BJ (cell line): ENCODE data around the gene LUZP2. TPM values are rescaled to one million over a fixed set of nuclear protein-coding genes. Genes with fewer than 3 reads are reported as not detected.

Experiments
- CTCF ChIA-PET: fragments of 350-600 bp; formaldehyde crosslinking; extraction: SDS; loops from one replicate; lab custom pipeline; 2021; ENCODE audit warnings: antibody characterized with exemption, inconsistent platforms; lab: Yijun Ruan, JAX
- POLR2A ChIA-PET: fragments of 300-600 bp; sonication (Branson Sonifier 250); formaldehyde crosslinking; extraction: SDS; loops from one replicate; lab custom pipeline; 2021; ENCODE audit warnings: antibody characterized with exemption; lab: Charles Lee
- DNase-seq: peaks from one replicate; pipeline ENCODE4 v3.0.0-alpha.2; 2011; ENCODE audit warnings: low read depth
- H3K27me3 ChIP-seq: 2 replicates; pipeline ENCODE4 v1.6.0; 2011; ENCODE audit warnings: low read length; ENCODE audit not compliant: control insufficient read depth, insufficient read depth
- H3K36me3 ChIP-seq: 2 replicates; pipeline ENCODE4 v1.5.1; 2011; ENCODE audit warnings: low read length; ENCODE audit not compliant: control insufficient read depth, insufficient read depth
- H3K4me3 ChIP-seq: 2 replicates; pipeline ENCODE4 v1.5.1; 2011; ENCODE audit warnings: low read depth, mild to moderate bottlenecking, control low read depth, low read length
- polyA plus RNA-seq: library from polyadenylated mRNA; depleted of rRNA; stranded (reverse); fragments of >200 nt; gene quantifications from 2 replicates; pipeline ENCODE4 v1.2.3, GENCODE V29; 2011
- TF ChIP-seq, protein P1 (sequence below): IDR thresholded peaks from 2 replicates; pipeline ENCODE4 v1.5.1; 2011; ENCODE audit warnings: low read depth, mild to moderate bottlenecking, control low read depth, inconsistent platforms, low read length, moderate library complexity; ENCODE audit not compliant: insufficient read depth

Gene LUZP2
- polyA plus RNA-seq, 1 experiment: 0.05 TPM

DNA sequence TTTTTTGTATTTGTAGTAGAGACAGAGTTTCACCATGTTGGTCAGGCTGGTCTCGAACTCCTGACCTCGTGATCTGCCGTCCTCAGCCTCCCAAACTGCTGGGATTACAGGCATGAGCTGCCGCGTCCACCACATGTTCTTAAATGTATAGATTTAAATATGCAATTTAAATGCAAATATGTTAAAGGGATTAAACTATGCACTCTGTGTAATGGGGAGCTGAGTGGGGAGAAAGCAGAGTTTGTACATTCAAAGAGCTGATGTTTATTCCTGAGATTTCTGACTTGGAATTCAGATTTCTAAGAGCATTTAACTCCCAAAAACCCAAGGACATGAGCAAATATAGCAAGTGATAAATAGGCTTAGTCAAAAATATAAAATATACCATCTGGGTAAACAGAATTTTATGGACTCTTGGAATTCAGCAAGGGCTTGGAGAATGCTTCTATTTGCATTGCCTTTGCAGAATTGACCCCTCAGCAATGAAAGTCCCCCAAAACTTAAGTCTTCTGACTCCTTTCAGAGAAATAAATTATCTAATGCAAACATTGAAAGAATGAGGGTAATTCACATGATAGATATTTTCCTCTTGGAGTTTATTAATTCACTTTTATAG lies 170.6 kb downstream of the LUZP2 start:
- ChIA-PET POLR2A (no interaction called here), CTCF (no interaction called here)
- TF ChIP-seq, protein P1, sequence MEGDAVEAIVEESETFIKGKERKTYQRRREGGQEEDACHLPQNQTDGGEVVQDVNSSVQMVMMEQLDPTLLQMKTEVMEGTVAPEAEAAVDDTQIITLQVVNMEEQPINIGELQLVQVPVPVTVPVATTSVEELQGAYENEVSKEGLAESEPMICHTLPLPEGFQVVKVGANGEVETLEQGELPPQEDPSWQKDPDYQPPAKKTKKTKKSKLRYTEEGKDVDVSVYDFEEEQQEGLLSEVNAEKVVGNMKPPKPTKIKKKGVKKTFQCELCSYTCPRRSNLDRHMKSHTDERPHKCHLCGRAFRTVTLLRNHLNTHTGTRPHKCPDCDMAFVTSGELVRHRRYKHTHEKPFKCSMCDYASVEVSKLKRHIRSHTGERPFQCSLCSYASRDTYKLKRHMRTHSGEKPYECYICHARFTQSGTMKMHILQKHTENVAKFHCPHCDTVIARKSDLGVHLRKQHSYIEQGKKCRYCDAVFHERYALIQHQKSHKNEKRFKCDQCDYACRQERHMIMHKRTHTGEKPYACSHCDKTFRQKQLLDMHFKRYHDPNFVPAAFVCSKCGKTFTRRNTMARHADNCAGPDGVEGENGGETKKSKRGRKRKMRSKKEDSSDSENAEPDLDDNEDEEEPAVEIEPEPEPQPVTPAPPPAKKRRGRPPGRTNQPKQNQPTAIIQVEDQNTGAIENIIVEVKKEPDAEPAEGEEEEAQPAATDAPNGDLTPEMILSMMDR: no peak
- Histone ChIP-seq H3K4me3 (no peak overlapping the region), H3K27me3 (no peaks in the 10 kb centered on the region), H3K36me3 (no peaks in the 10 kb centered on the region)
- no peak for DNase-seq

DNA sequence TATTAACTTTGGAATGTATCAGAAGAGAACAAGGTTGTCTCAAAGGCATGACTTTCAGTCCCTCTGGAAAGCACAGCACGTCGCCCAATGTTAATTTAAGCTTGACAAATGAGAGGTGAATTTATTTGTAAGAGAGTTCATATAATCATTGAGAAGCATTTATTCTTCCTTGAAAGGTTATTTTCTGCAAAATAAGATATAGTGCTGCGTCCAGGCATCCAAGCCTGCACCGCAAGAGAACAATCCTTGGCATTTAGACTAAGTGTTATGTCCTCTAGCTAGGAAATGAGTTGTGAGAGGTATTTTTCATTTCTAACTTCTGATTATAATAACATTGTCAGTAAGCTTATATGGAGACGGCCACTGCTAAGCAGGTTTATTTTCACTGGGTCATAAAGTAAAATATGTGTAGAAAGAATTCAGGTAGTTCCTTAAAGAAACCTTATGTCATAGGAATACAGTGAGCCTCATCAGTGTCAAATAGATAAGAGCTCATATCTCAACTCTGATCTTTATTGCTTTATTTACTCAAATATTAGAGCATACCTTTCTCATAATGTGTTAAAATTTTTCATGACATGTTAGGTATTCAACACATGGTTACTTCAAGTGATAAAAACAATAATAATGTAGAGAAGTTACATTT lies 182.0 kb downstream of the LUZP2 start:
- DNase-seq: no peak
- CTCF ChIA-PET: interaction anchor here (0.6 kb wide), 1 partner anchor 190 kb away, joined by 4 read pairs; no protein-coding TSS in a partner anchor
- Histone ChIP-seq H3K4me3 (no peak overlapping the region), H3K36me3 (no peaks in the 10 kb centered on the region), H3K27me3 (no peaks in the 10 kb centered on the region)
- TF ChIP-seq, protein P1: no peak
- POLR2A ChIA-PET: no interaction called here

DNA sequence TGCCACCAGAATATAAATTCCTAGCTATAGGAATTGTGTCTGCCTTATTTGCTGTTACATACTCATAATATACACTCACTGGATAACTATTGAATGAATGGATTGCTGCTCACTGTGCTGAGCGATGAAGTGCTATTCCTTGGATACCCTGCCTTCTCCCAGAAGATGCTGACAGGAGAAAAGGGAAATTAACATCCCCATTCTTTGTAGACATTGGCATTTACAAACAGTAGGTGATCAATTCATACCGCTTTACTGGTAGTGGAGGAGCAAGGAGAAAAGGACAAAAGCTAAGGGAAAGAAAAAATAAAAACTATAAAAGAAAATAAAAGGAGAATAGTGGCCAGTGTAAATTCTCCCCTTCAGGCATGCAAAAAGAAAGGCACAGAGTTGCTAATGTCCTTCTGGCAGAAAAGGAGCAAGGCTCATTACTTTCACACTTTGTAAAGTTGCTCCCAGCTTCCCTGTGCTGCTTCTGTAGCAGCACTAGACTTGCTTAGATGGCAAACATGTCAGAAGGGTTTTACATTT lies 183.0 kb downstream of the LUZP2 start:
- TF ChIP-seq, protein P1: no peak
- POLR2A ChIA-PET: no interaction called here
- CTCF ChIA-PET: no interaction called here
- no peaks in the 10 kb centered on the region for H3K36me3 ChIP-seq
- no peak overlapping the region for H3K4me3 ChIP-seq
- no peak for DNase-seq
- H3K27me3 ChIP-seq: no peaks in the 10 kb centered on the region

DNA sequence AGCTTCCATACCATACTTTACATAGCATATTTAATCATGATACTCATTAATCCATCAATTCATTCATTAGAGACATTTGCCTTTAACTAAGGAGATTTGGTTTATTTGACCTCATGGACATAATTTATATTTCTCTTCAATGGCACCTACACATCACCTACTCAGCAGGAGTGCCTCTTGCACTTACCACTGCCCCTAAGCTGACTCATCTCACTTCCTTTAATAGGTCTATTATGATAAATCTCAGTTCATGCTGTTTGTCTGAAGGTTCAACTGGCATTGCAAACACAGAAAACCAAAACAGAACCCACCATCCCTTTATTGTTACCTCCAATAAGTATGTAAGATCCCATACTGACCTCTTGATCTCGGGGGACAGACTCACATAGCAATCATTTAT lies 186.7 kb downstream of the LUZP2 start:
- POLR2A ChIA-PET: no interaction called here
- TF ChIP-seq, protein P1: no peak
- Histone ChIP-seq H3K4me3 (no peak overlapping the region), H3K27me3 (no peaks in the 10 kb centered on the region), H3K36me3 (no peaks in the 10 kb centered on the region)
- DNase-seq: no peak
- CTCF ChIA-PET: no interaction called here

DNA sequence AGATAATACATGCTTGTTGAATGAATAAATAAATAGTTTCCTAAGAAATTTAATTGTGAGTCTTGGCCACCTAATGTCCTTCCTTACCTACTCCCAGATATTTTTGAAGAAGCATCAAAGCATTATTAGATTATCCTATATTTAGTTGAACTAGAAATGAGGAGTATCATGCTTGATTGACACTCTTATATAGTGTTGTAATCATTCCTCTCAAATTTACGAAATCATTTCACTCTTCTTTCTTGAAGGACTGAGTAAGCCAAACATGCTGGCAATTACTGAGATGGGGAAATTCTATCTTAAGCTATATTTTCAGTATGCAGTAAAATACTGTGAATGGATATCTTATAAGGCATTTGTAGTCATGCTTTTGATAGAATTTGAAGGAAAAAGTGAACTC lies 189.0 kb downstream of the LUZP2 start:
- POLR2A ChIA-PET: no interaction called here
- Histone ChIP-seq H3K36me3 (no peaks in the 10 kb centered on the region), H3K4me3 (no peak overlapping the region), H3K27me3 (no peaks in the 10 kb centered on the region)
- DNase-seq: no peak
- CTCF ChIA-PET: no interaction called here
- TF ChIP-seq, protein P1: no peak
